ENCODE data around the gene PDE8B.

DNA sequence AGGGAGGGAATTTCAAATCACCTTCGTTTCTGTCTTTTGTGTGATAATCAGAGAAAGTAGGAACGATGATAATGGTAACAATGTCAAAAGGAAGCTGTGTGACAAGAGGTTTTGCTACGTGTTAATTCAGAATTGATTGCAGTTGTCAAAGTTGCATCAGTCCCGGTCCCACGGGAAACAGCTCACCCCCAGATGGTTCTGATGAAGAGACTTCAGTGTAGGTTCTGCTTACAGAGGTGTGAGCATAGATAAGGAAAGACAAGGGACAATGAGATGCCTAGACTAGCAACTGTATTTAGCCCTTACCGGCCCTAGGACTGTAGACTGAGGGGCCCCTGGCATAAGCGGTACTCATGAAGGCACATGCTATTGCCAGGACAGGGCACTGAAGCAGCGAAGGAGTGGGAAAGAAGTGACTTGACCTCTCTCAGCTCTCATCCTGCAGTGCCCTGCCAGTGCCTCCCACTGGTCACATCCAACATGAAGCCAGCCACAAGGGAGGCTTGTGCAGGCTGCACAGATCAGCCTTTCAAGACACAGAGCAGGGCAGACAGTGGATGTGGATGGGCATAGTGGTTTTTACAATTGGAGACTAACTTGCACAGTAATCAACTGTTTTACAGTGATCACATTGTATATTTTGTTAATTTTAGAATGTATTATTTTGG, 21.1 kb downstream of the PDE8B start:
- no peak for TF ChIP-seq TEAD4 (IDR thresholded peaks at IDR 0.05)
- no peak for TF ChIP-seq FOXM1 (IDR thresholded peaks at IDR 0.05; ENCODE audit: borderline replicate concordance, low read depth)

Data from Ishikawa (cell line).